HepG2 (cell line): ENCODE data around the gene OTOP2. TPM values are rescaled to one million over a fixed set of nuclear protein-coding genes. Genes with fewer than 3 reads are reported as not detected.
A peak's percentile ranks its signal among the peaks of the same experiment; 100 is the strongest.
"Not testable (repeated sequence)": the region's sequence is repeated elsewhere in the genome, so short reads cannot be mapped to it uniquely, and the experiment has no call there.

ENCODE experiments used
- ATAC-seq: fragments of 200-7000 bp; cut with Tn5 transposase; 3 replicates; pipeline ENCODE4 v1.9.1; 2020; ENCODE audit warnings: mild to moderate bottlenecking, moderate library complexity
- BruUV-seq: library from RNA; stranded (reverse); fragments of 400-500 nt; replicated peaks from 2 replicates; lab custom pipeline; 2021; lab: Mats Ljungman, UMichigan
- CTCF ChIA-PET: fragments of 300-600 bp; formaldehyde crosslinking; extraction: SDS; loops from one replicate; lab custom pipeline; 2021; ENCODE audit warnings: low total read pairs, inconsistent platforms, low intra/inter-chr PET ratio; lab: Yijun Ruan, JAX
- POLR2A ChIA-PET: fragments of 350-600 bp; sonication (Branson Sonifier 250); formaldehyde crosslinking; loops from one replicate; lab custom pipeline; 2020; ENCODE audit warnings: antibody characterized with exemption, inconsistent platforms; lab: Yijun Ruan, JAX
- DNase-seq: peaks from one replicate; pipeline ENCODE4 v3.0.0-alpha.2; 2015; ENCODE audit warnings: low spot score
- FAIRE-seq: peaks from 3 replicates; lab custom pipeline; 2011; peaks lifted over from hg19 to GRCh38; lab: Jason Lieb, UNC
- H2AFZ ChIP-seq: one replicate; pipeline ENCODE4 v1.6.1; 2011; ENCODE audit warnings: low read length, inconsistent platforms
- H3K27ac ChIP-seq: fragments of 300-600 bp; 3 replicates; pipeline ENCODE4 v1.8.0; 2011; ENCODE audit warnings: mixed run types, mild to moderate bottlenecking, mixed read lengths, low read length, inconsistent platforms; ENCODE audit not compliant: insufficient read depth; ENCODE audit errors: extremely low read length
- H3K27me3 ChIP-seq, 2 experiments: fragments of 200-600 bp in 1 of 2; 2 replicates in 1 of 2; 3 replicates in 1 of 2; pipeline versions ENCODE4 v1.6.0 to v1.8.0; 2011; ENCODE audit warnings: low read length in 2 of 2, mild to moderate bottlenecking in 2 of 2, moderate library complexity in 2 of 2, inconsistent platforms in 1 of 2; ENCODE audit not compliant: insufficient read depth in 2 of 2, control insufficient read depth in 1 of 2
- H3K36me3 ChIP-seq, 2 experiments: fragments of 200-600 bp in 1 of 2; replicated peaks in 1 of 2; 2 replicates in 1 of 2; 3 replicates in 1 of 2; pipeline versions ENCODE4 v1.5.1 to v1.8.0; 2011; ENCODE audit warnings: low read length in 2 of 2, inconsistent platforms in 1 of 2; ENCODE audit not compliant: insufficient read depth in 2 of 2, control insufficient read depth in 1 of 2
- H3K4me1 ChIP-seq: 2 replicates; pipeline ENCODE4 v1.5.1; 2012; ENCODE audit warnings: low read length, inconsistent platforms; ENCODE audit not compliant: insufficient read depth
- H3K4me2 ChIP-seq: 2 replicates; pipeline ENCODE4 v1.6.0; 2011; ENCODE audit warnings: low read depth, low read length, inconsistent platforms
- H3K4me3 ChIP-seq, 3 experiments: fragments of 200-600 bp in 1 of 3; sonication (generic), shearing (Covaris generic) in 1 of 3; replicated peaks in 1 of 3; 2 replicates each; pipeline ENCODE4 v1.5.1; 2011 to 2016; ENCODE audit warnings: low read length in 3 of 3, inconsistent platforms in 2 of 3, low read depth in 2 of 3, mild to moderate bottlenecking in 2 of 3, control low read depth in 1 of 3, mixed read lengths in 1 of 3; ENCODE audit not compliant: insufficient read depth in 1 of 3
- H3K79me2 ChIP-seq: one replicate; pipeline ENCODE4 v1.6.1; 2011; ENCODE audit warnings: low read length, inconsistent platforms; ENCODE audit not compliant: insufficient read depth
- H3K9ac ChIP-seq: 2 replicates; pipeline ENCODE4 v1.6.0; 2011; ENCODE audit warnings: mild to moderate bottlenecking, low read depth, low read length, inconsistent platforms; ENCODE audit not compliant: insufficient read depth
- H3K9me3 ChIP-seq: 2 replicates; pipeline ENCODE4 v1.5.1; 2012; ENCODE audit warnings: mild to moderate bottlenecking, low read length
- H4K20me1 ChIP-seq: 2 replicates; pipeline ENCODE4 v1.6.0; 2011; ENCODE audit warnings: inconsistent platforms, mild to moderate bottlenecking, low read length, moderate library complexity; ENCODE audit not compliant: insufficient read depth
- EEA1 ChIP-seq: sonication (generic); formaldehyde crosslinking; IDR thresholded peaks from 2 replicates; pipeline ENCODE4 v1.5.1; 2020; ENCODE audit warnings: mild to moderate bottlenecking, missing genetic modification reagents, borderline replicate concordance
- NFYB ChIP-seq: sonication (generic); formaldehyde crosslinking; IDR thresholded peaks from 2 replicates; pipeline ENCODE4 v1.4.0; 2020; ENCODE audit warnings: missing genetic modification reagents
- NFYC ChIP-seq: IDR thresholded peaks from 2 replicates; pipeline ENCODE4 v1.6.1; 2016; ENCODE audit warnings: missing genetic modification reagents, missing compliant biosample characterization
- ZNF768 ChIP-seq: sonication (generic); formaldehyde crosslinking; IDR thresholded peaks from 2 replicates; pipeline ENCODE4 v1.4.0; 2020; ENCODE audit warnings: missing genetic modification reagents
- WGBS: methylation state at CpG from one replicate; pipeline ENCODE4 v1.1.6; 2017; ENCODE audit warnings: low lambda C conversion rate; 5-methylcytosine and 5-hydroxymethylcytosine counted together
- in situ Hi-C: cut with HindIII; loops from 2 replicates; pipeline ENCODE4 v1.10.0; 2017; ENCODE audit warnings: low pct_unique_long_range_greater_than_20kb; ENCODE audit not compliant: extremely low pct_ligation_motif_present
- intact Hi-C: fragments of 100-400 bp; cut with micrococcal nuclease; formaldehyde crosslinking; loops from one replicate; pipeline ENCODE4 v1.10.0; 2022; ENCODE audit not compliant: unreplicated experiment
- polyA plus RNA-seq, 8 experiments: library from polyadenylated mRNA; depleted of rRNA in 3 of 8; stranded (reverse) in 7 of 8; unstranded in 1 of 8; fragments of >200 nt; fragmentation: Illumina TruSeq in 4 of 8; extraction: Trizol in 4 of 8; gene quantifications; 2 replicates each; pipeline versions ENCODE4 v1.2.1 to v1.2.3, GENCODE V29; 2011 to 2016; ENCODE audit warnings: low read depth in 4 of 8, missing spikeins in 1 of 8, mixed read lengths in 1 of 8; ENCODE audit not compliant: insufficient read depth in 1 of 8
- total RNA-seq, 5 experiments: library from RNA; depleted of rRNA; stranded (reverse); fragments of >200 nt; fragmentation: Illumina TruSeq; extraction: Trizol; gene quantifications; 2 replicates each; pipeline ENCODE4 v1.2.3, GENCODE V29; 2016; ENCODE audit warnings: low read depth in 1 of 5

Gene OTOP2
- total and polyA plus RNA-seq, 2 of the 13 experiments (the other 11 are each of a cell fraction or from before 2014, with no cell fraction given), result not detected

GRCh38 chr17:74904687-74905409, 19.2 kb upstream of the OTOP2 start:
- FAIRE-seq (no peak), DNase-seq (no peak), ATAC-seq (no peak)
- H3K4me1 ChIP-seq, result 0 out of 2 replicates have a peak, but pooled peaks cover 6% of the 10 kb centered on the region
- peak; percentile 93 for TF ChIP-seq ZNF768 (CRISPR knock-in tag)
- TF ChIP-seq EEA1, result no peak
- H3K4me2 ChIP-seq, result no peak overlapping the region
- ChIA-PET CTCF (no interaction called here), POLR2A (no interaction called here)
- H3K36me3 ChIP-seq, result no peaks in the 10 kb centered on the region
- H3K27me3 ChIP-seq, result peaks cover 9 to 47% of the 10 kb centered on the region in 2 experiments
- 31% methylated on average over 4 of the region's 7 CpGs for WGBS
- no peaks in the 10 kb centered on the region for H3K9me3 ChIP-seq
- no TSS peak for BruUV-seq
- no peak overlapping the region for H2AFZ ChIP-seq
- H3K79me2 ChIP-seq, result no peaks in the 10 kb centered on the region
- intact Hi-C loops, result no loop called here
- H3K4me3 ChIP-seq, result no peak overlapping the region
- no peak overlapping the region for H3K9ac ChIP-seq
- no peak overlapping the region for H3K27ac ChIP-seq
- in situ Hi-C loops, result no loop called here
- no peaks in the 10 kb centered on the region for H4K20me1 ChIP-seq

- in situ Hi-C loops, H4K20me1 ChIP-seq, FAIRE-seq, H3K4me2 ChIP-seq, CTCF ChIA-PET, H3K9ac ChIP-seq, H3K79me2 ChIP-seq, BruUV-seq, intact Hi-C loops, ATAC-seq, H3K36me3 ChIP-seq, H3K27ac ChIP-seq, H3K4me3 ChIP-seq, H2AFZ ChIP-seq, H3K9me3 ChIP-seq, DNase-seq: not testable (repeated sequence)
- 33% methylated on average over 5 of the region's 6 CpGs for WGBS
- TF ChIP-seq NFYB (CRISPR knock-in tag) (peak; percentile 77), NFYC (CRISPR knock-in tag) (peak; percentile 69)
- H3K27me3 ChIP-seq, result peaks cover 5 to 32% of the 10 kb centered on the region in 2 experiments
- H3K4me1 ChIP-seq, result peaks cover 14% of the 10 kb centered on the region; the same call in 1 of the 2 replicates
- POLR2A ChIA-PET, result interaction anchor here (1.4 to 2.0 kb wide), 2 partner anchors 33 to 55 kb away, joined by 3 to 12 read pairs; partner anchors contain the start of gene FDXR
These were observed 17.8 kb upstream of the OTOP2 start for GRCh38 chr17:74906214-74906793.
